Measurements from ENCODE around the gene OR52E8.
A peak's percentile ranks its signal among the peaks of the same experiment; 100 is the strongest.

The OR52E8 gene

DNA sequence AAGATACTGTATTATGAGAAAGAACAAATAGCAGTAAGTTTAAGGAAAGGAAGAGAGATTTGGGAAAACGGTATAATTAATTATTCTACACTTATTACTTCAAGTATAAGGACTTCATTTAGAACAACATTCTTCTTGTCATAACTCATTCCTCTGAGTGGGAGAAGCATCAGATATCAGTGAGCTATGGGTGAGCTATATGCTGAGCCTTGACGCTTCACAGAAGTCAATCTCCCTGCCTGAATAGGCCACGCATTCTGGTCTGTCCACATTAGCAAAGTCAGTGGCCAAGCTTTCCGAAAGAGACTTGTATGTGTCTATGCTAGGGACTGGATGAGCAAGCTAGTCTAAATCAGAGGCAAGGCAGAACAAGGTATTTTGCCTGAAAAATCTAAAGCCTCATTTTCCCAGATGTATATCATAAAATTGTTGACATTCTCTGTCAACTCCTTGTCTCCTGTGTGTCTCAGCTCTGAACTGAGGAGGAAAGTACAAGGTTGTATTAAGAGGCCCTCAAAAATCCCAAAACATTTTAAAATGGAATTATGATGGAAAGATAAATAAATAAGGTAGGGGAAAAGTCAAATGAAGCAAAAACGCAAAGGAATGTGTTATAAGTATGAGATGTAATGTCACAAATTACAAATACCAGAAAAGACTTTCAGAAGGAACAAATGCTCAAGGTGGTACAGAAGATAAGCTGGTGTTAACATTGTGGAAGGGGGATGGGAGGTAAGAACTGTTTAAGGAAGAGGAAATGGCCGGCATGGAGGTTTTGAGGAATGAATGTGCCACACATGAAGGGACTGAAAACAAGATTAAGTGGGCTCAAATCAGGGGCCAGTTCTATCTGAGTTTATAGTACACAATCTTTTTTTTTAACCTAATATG, 47.3 kb downstream of the OR52E8 start (continued):
- TF ChIP-seq, protein P1, sequence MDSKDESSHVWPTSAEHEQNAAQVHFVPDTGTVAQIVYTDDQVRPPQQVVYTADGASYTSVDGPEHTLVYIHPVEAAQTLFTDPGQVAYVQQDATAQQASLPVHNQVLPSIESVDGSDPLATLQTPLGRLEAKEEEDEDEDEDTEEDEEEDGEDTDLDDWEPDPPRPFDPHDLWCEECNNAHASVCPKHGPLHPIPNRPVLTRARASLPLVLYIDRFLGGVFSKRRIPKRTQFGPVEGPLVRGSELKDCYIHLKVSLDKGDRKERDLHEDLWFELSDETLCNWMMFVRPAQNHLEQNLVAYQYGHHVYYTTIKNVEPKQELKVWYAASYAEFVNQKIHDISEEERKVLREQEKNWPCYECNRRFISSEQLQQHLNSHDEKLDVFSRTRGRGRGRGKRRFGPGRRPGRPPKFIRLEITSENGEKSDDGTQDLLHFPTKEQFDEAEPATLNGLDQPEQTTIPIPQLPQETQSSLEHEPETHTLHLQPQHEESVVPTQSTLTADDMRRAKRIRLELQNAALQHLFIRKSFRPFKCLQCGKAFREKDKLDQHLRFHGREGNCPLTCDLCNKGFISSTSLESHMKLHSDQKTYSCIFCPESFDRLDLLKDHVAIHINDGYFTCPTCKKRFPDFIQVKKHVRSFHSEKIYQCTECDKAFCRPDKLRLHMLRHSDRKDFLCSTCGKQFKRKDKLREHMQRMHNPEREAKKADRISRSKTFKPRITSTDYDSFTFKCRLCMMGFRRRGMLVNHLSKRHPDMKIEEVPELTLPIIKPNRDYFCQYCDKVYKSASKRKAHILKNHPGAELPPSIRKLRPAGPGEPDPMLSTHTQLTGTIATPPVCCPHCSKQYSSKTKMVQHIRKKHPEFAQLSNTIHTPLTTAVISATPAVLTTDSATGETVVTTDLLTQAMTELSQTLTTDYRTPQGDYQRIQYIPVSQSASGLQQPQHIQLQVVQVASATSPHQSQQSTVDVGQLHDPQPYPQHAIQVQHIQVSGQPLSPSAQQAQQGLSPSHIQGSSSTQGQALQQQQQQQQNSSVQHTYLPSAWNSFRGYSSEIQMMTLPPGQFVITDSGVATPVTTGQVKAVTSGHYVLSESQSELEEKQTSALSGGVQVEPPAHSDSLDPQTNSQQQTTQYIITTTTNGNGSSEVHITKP (tag by site-specific recombination; IDR thresholded peaks at IDR 0.05), result no peak

DNA sequence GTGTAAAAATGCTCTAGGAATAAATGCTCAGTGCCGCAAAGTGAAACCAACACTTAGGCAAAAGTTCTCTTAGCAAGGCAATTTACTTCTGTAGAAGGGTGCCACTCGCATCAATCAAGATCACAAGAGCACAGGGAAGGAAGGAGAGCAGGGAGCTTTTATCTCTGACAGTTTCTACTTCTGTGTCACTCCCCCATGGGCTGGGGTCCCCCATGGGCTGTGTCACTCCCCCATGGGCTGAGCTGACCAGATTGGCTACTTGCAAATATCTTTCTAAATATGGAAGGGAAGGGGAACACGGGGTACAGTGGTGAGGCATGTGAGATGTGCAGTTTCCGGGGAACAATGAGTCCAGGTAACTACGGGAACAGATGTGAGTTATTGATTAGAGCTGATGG, 48.4 kb downstream of the OR52E8 start:
- no peaks in the 10 kb centered on the region for H3K4me1 ChIP-seq (ENCODE audit: control insufficient read depth, insufficient read depth, low read length)
- peak overlapping the region; percentile 28 for H3K4me3 ChIP-seq (ENCODE audit: low read depth, low read length)
- CTCF ChIA-PET, result interaction anchor here (0.6 to 1.2 kb wide), 8 partner anchors 9 to 1298 kb away, joined by 3 to 12 read pairs (median 4); no protein-coding TSS in a partner anchor
- H3K9me3 ChIP-seq (ENCODE audit: control insufficient read depth, insufficient read depth, low read depth, low read length), result no peaks in the 10 kb centered on the region
- POLR2A ChIA-PET, result no interaction called here
- no peaks in the 10 kb centered on the region for H3K36me3 ChIP-seq (ENCODE audit: control insufficient read depth in 2 of 2, insufficient read depth in 1 of 2, low read length in 2 of 2)
- no peak overlapping the region for H3K27ac ChIP-seq (ENCODE audit: extremely low read depth, low read depth, low read length)
- TF ChIP-seq ZNF341 (tag by site-specific recombination; IDR thresholded peaks at IDR 0.05; ENCODE audit: low read depth) (no peak), ZNF146 (tag by site-specific recombination; IDR thresholded peaks at IDR 0.05) (no peak), ZNF530 (tag by site-specific recombination; IDR thresholded peaks at IDR 0.05; ENCODE audit: low read depth) (no peak), ZNF112 (tag by site-specific recombination; IDR thresholded peaks at IDR 0.05) (no peak), ZBTB21 (tag by site-specific recombination; IDR thresholded peaks at IDR 0.05) (no peak), ZNF140 (tag by site-specific recombination; IDR thresholded peaks at IDR 0.05) (no peak), ZNF19 (tag by site-specific recombination; IDR thresholded peaks at IDR 0.05; ENCODE audit: low read depth) (no peak), ZNF629 (tag by site-specific recombination; IDR thresholded peaks at IDR 0.05) (no peak), ZNF155 (tag by site-specific recombination; IDR thresholded peaks at IDR 0.05) (no peak), ZBTB8A (tag by site-specific recombination; IDR thresholded peaks at IDR 0.05) (no peak), YY1 (tag by site-specific recombination; IDR thresholded peaks at IDR 0.05) (no peak), ZFP37 (tag by site-specific recombination; IDR thresholded peaks at IDR 0.05) (no peak), ZNF473 (tag by site-specific recombination; IDR thresholded peaks at IDR 0.05) (no peak)
- TF ChIP-seq, protein P2, sequence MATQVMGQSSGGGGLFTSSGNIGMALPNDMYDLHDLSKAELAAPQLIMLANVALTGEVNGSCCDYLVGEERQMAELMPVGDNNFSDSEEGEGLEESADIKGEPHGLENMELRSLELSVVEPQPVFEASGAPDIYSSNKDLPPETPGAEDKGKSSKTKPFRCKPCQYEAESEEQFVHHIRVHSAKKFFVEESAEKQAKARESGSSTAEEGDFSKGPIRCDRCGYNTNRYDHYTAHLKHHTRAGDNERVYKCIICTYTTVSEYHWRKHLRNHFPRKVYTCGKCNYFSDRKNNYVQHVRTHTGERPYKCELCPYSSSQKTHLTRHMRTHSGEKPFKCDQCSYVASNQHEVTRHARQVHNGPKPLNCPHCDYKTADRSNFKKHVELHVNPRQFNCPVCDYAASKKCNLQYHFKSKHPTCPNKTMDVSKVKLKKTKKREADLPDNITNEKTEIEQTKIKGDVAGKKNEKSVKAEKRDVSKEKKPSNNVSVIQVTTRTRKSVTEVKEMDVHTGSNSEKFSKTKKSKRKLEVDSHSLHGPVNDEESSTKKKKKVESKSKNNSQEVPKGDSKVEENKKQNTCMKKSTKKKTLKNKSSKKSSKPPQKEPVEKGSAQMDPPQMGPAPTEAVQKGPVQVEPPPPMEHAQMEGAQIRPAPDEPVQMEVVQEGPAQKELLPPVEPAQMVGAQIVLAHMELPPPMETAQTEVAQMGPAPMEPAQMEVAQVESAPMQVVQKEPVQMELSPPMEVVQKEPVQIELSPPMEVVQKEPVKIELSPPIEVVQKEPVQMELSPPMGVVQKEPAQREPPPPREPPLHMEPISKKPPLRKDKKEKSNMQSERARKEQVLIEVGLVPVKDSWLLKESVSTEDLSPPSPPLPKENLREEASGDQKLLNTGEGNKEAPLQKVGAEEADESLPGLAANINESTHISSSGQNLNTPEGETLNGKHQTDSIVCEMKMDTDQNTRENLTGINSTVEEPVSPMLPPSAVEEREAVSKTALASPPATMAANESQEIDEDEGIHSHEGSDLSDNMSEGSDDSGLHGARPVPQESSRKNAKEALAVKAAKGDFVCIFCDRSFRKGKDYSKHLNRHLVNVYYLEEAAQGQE (tag by site-specific recombination; IDR thresholded peaks at IDR 0.05), result no peak
- TF ChIP-seq, protein P1 (tag by site-specific recombination; IDR thresholded peaks at IDR 0.05), result no peak
- TF ChIP-seq, protein P3, sequence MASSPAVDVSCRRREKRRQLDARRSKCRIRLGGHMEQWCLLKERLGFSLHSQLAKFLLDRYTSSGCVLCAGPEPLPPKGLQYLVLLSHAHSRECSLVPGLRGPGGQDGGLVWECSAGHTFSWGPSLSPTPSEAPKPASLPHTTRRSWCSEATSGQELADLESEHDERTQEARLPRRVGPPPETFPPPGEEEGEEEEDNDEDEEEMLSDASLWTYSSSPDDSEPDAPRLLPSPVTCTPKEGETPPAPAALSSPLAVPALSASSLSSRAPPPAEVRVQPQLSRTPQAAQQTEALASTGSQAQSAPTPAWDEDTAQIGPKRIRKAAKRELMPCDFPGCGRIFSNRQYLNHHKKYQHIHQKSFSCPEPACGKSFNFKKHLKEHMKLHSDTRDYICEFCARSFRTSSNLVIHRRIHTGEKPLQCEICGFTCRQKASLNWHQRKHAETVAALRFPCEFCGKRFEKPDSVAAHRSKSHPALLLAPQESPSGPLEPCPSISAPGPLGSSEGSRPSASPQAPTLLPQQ (tag by site-specific recombination; IDR thresholded peaks at IDR 0.05), result no peak
- TF ChIP-seq, protein P4, sequence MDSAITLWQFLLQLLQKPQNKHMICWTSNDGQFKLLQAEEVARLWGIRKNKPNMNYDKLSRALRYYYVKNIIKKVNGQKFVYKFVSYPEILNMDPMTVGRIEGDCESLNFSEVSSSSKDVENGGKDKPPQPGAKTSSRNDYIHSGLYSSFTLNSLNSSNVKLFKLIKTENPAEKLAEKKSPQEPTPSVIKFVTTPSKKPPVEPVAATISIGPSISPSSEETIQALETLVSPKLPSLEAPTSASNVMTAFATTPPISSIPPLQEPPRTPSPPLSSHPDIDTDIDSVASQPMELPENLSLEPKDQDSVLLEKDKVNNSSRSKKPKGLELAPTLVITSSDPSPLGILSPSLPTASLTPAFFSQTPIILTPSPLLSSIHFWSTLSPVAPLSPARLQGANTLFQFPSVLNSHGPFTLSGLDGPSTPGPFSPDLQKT (IDR thresholded peaks at IDR 0.05; ENCODE audit: borderline replicate concordance, low read depth, low read length), result no peak
- TF ChIP-seq, protein P5, sequence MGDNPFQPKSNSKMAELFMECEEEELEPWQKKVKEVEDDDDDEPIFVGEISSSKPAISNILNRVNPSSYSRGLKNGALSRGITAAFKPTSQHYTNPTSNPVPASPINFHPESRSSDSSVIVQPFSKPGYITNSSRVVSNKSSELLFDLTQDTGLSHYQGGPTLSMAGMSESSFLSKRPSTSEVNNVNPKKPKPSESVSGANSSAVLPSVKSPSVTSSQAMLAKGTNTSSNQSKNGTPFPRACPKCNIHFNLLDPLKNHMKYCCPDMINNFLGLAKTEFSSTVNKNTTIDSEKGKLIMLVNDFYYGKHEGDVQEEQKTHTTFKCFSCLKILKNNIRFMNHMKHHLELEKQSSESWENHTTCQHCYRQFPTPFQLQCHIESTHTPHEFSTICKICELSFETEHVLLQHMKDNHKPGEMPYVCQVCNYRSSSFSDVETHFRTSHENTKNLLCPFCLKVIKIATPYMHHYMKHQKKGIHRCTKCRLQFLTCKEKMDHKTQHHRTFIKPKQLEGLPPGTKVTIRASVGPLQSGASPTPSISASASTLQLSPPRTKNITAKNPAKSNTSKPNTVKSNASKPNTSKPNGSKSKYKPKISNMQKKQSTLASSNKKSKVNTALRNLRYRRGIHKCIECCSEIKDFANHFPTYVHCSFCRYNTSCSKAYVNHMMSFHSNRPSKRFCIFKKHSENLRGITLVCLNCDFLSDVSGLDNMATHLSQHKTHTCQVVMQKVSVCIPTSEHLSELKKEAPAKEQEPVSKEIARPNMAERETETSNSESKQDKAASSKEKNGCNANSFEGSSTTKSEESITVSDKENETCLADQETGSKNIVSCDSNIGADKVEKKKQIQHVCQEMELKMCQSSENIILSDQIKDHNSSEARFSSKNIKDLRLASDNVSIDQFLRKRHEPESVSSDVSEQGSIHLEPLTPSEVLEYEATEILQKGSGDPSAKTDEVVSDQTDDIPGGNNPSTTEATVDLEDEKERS (tag by site-specific recombination; IDR thresholded peaks at IDR 0.05), result no peak

Measured in HEK293 (cell line).